ENCODE measurements around the gene GPR26.

GPR26 gene

DNA sequence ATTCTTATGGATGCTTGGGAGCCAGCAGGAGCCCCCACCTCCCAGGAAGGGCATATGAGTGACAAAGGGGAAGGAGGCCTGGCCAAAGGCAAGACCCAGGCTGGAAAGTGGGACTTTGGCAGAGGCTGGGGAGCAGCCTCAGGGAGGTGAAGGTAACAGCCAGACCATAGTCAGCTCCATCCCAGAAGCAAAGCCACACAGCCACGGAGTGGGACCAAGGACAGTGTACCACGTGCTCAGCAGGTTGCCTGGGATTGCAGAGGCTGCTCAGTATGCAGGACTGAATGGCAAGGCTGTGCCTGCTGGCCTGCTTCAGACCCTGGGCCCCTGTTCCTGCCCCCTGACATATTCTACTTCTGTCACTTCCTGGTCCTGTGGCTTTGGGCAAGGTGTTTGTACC is 17.6 kb upstream of the GPR26 start:
- no peaks in the 10 kb centered on the region for H3K36me3 ChIP-seq (ENCODE audit: control insufficient read depth in 2 of 2, insufficient read depth in 1 of 2, low read length in 2 of 2)
- ChIA-PET CTCF (interaction anchor here (0.6 kb wide), 1 partner anchor 515 kb away, joined by 3 read pairs; no protein-coding TSS in a partner anchor), POLR2A (no interaction called here)

DNA sequence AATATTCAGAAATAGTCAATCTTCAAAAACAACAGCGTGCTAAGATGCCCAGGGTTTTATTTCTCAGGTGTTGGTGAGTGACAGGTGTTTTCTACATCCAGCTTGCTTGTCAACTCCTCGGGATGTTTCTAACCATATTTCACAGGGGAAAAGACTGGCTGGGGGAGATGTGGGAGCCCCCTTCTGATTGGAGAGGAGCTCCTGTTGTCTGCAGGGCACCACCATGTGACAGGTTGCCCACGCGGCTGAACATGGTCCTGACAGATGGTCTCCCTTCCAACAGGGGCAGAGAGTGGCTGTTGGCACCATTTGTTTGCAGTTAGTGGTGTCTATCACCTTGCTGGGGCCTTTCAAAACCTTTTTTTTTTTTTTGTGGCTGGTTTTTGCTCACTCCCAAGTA is 16.5 kb upstream of the GPR26 start:
- ChIA-PET CTCF (no interaction called here), POLR2A (no interaction called here)
- no peaks in the 10 kb centered on the region for H3K36me3 ChIP-seq (ENCODE audit: control insufficient read depth in 2 of 2, insufficient read depth in 1 of 2, low read length in 2 of 2)

More for the DNA sequence above, 17.6 kb upstream of the GPR26 start:
- H3K27ac ChIP-seq (ENCODE audit: extremely low read depth, low read depth, low read length) = no peak overlapping the region
- H3K4me3 ChIP-seq (ENCODE audit: low read depth, low read length) = no peak overlapping the region
- TF ChIP-seq ZNF341 (tag by site-specific recombination; IDR thresholded peaks at IDR 0.05; ENCODE audit: low read depth) (peak; percentile 35), ZNF585B (tag by site-specific recombination; IDR thresholded peaks at IDR 0.05) (no peak)
- H3K9me3 ChIP-seq (ENCODE audit: control insufficient read depth, insufficient read depth, low read depth, low read length) = no peaks in the 10 kb centered on the region
- no peaks in the 10 kb centered on the region for H3K4me1 ChIP-seq (ENCODE audit: control insufficient read depth, insufficient read depth, low read length)

DNA sequence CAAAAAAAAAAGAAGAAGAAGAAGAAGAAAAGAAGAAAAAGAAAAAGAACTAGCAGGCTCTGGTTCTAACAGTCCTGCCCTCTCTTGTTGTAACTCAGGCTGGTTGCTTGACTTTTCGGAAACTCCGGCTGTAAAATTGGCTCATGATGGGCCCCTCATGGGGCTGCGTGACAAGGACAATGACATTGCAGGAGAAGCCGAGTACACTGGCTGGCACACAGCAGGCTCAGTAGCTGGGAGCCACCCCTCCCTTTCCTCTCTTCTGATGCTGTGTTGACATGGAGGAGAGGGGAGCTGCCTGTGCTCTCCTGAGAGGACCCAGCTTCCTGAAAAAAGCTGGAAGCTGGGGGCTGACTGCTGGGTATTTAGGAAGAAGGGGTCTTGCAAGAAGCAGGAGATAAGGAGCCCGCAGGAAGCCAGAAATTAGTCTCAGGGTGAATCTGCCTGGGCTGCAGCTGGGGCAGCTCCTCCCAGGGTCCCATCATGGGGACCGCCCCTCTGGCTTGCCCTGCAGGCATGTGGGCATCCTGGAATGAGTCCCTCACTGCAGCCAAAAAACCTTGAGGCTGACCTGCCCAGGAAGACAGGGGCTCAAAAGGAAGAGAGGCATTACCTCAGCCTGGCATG is 14.6 kb upstream of the GPR26 start:
- H3K9me3 ChIP-seq (ENCODE audit: control insufficient read depth, insufficient read depth, low read depth, low read length) = no peaks in the 10 kb centered on the region
- no peaks in the 10 kb centered on the region for H3K4me1 ChIP-seq (ENCODE audit: control insufficient read depth, insufficient read depth, low read length)
- TF ChIP-seq ZNF544 (tag by site-specific recombination; IDR thresholded peaks at IDR 0.05) (no peak), ZNF530 (tag by site-specific recombination; IDR thresholded peaks at IDR 0.05; ENCODE audit: low read depth) (no peak), ZNF394 (tag by site-specific recombination; IDR thresholded peaks at IDR 0.05; ENCODE audit: borderline replicate concordance) (no peak), ZNF391 (tag by site-specific recombination; IDR thresholded peaks at IDR 0.05; ENCODE audit: borderline replicate concordance, low read depth) (no peak), HOXD13 (CRISPR knock-in tag; IDR thresholded peaks at IDR 0.05; ENCODE audit: borderline replicate concordance) (no peak), ZNF223 (tag by site-specific recombination; IDR thresholded peaks at IDR 0.05) (no peak), ZNF560 (tag by site-specific recombination; IDR thresholded peaks at IDR 0.05; ENCODE audit: borderline replicate concordance) (no peak), ZBTB8A (tag by site-specific recombination; IDR thresholded peaks at IDR 0.05) (no peak), KLF7 (tag by site-specific recombination; IDR thresholded peaks at IDR 0.05; ENCODE audit: borderline replicate concordance) (no peak), HOXA7 (CRISPR knock-in tag; IDR thresholded peaks at IDR 0.05; ENCODE audit: borderline replicate concordance) (no peak), ZNF701 (tag by site-specific recombination; IDR thresholded peaks at IDR 0.05) (no peak), OVOL3 (tag by site-specific recombination; IDR thresholded peaks at IDR 0.05) (no peak), ZEB2 (tag by site-specific recombination; IDR thresholded peaks at IDR 0.05) (no peak), ZNF600 (tag by site-specific recombination; IDR thresholded peaks at IDR 0.05) (no peak)
- TF ChIP-seq, protein P1, sequence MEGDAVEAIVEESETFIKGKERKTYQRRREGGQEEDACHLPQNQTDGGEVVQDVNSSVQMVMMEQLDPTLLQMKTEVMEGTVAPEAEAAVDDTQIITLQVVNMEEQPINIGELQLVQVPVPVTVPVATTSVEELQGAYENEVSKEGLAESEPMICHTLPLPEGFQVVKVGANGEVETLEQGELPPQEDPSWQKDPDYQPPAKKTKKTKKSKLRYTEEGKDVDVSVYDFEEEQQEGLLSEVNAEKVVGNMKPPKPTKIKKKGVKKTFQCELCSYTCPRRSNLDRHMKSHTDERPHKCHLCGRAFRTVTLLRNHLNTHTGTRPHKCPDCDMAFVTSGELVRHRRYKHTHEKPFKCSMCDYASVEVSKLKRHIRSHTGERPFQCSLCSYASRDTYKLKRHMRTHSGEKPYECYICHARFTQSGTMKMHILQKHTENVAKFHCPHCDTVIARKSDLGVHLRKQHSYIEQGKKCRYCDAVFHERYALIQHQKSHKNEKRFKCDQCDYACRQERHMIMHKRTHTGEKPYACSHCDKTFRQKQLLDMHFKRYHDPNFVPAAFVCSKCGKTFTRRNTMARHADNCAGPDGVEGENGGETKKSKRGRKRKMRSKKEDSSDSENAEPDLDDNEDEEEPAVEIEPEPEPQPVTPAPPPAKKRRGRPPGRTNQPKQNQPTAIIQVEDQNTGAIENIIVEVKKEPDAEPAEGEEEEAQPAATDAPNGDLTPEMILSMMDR (tag by site-specific recombination; IDR thresholded peaks at IDR 0.05) = no peak
- TF ChIP-seq, protein P2, sequence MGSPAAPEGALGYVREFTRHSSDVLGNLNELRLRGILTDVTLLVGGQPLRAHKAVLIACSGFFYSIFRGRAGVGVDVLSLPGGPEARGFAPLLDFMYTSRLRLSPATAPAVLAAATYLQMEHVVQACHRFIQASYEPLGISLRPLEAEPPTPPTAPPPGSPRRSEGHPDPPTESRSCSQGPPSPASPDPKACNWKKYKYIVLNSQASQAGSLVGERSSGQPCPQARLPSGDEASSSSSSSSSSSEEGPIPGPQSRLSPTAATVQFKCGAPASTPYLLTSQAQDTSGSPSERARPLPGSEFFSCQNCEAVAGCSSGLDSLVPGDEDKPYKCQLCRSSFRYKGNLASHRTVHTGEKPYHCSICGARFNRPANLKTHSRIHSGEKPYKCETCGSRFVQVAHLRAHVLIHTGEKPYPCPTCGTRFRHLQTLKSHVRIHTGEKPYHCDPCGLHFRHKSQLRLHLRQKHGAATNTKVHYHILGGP (tag by site-specific recombination; IDR thresholded peaks at IDR 0.05) = no peak
- POLR2A ChIA-PET = no interaction called here
- H3K4me3 ChIP-seq (ENCODE audit: low read depth, low read length) = no peak overlapping the region
- no peak overlapping the region for H3K27ac ChIP-seq (ENCODE audit: extremely low read depth, low read depth, low read length)
- CTCF ChIA-PET = no interaction called here
- H3K36me3 ChIP-seq (ENCODE audit: control insufficient read depth in 2 of 2, insufficient read depth in 1 of 2, low read length in 2 of 2) = no peaks in the 10 kb centered on the region

More for the DNA sequence above, 16.5 kb upstream of the GPR26 start:
- Histone ChIP-seq H3K4me3 (ENCODE audit: low read depth, low read length) (no peak overlapping the region), H3K27ac (ENCODE audit: extremely low read depth, low read depth, low read length) (no peak overlapping the region), H3K9me3 (ENCODE audit: control insufficient read depth, insufficient read depth, low read depth, low read length) (no peaks in the 10 kb centered on the region), H3K4me1 (ENCODE audit: control insufficient read depth, insufficient read depth, low read length) (no peaks in the 10 kb centered on the region)
- TF ChIP-seq, protein P3, sequence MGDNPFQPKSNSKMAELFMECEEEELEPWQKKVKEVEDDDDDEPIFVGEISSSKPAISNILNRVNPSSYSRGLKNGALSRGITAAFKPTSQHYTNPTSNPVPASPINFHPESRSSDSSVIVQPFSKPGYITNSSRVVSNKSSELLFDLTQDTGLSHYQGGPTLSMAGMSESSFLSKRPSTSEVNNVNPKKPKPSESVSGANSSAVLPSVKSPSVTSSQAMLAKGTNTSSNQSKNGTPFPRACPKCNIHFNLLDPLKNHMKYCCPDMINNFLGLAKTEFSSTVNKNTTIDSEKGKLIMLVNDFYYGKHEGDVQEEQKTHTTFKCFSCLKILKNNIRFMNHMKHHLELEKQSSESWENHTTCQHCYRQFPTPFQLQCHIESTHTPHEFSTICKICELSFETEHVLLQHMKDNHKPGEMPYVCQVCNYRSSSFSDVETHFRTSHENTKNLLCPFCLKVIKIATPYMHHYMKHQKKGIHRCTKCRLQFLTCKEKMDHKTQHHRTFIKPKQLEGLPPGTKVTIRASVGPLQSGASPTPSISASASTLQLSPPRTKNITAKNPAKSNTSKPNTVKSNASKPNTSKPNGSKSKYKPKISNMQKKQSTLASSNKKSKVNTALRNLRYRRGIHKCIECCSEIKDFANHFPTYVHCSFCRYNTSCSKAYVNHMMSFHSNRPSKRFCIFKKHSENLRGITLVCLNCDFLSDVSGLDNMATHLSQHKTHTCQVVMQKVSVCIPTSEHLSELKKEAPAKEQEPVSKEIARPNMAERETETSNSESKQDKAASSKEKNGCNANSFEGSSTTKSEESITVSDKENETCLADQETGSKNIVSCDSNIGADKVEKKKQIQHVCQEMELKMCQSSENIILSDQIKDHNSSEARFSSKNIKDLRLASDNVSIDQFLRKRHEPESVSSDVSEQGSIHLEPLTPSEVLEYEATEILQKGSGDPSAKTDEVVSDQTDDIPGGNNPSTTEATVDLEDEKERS (tag by site-specific recombination; IDR thresholded peaks at IDR 0.05) = no peak
- TF ChIP-seq MZF1 (tag by site-specific recombination; IDR thresholded peaks at IDR 0.05; ENCODE audit: borderline replicate concordance) (no peak), ZNF529 (tag by site-specific recombination; IDR thresholded peaks at IDR 0.05; ENCODE audit: insufficient replicate concordance) (no peak), ZNF624 (tag by site-specific recombination; IDR thresholded peaks at IDR 0.05) (no peak), SETDB1 (IDR thresholded peaks at IDR 0.05; ENCODE audit: insufficient read length, low read length) (no peak), BCL11A (tag by site-specific recombination; IDR thresholded peaks at IDR 0.05; ENCODE audit: low read depth) (no peak), KLF7 (tag by site-specific recombination; IDR thresholded peaks at IDR 0.05; ENCODE audit: borderline replicate concordance) (no peak), ZNF658 (tag by site-specific recombination; IDR thresholded peaks at IDR 0.05) (no peak), ZNF561 (tag by site-specific recombination; IDR thresholded peaks at IDR 0.05; ENCODE audit: borderline replicate concordance) (no peak), ZNF223 (tag by site-specific recombination; IDR thresholded peaks at IDR 0.05) (no peak)
- TF ChIP-seq, protein P4, sequence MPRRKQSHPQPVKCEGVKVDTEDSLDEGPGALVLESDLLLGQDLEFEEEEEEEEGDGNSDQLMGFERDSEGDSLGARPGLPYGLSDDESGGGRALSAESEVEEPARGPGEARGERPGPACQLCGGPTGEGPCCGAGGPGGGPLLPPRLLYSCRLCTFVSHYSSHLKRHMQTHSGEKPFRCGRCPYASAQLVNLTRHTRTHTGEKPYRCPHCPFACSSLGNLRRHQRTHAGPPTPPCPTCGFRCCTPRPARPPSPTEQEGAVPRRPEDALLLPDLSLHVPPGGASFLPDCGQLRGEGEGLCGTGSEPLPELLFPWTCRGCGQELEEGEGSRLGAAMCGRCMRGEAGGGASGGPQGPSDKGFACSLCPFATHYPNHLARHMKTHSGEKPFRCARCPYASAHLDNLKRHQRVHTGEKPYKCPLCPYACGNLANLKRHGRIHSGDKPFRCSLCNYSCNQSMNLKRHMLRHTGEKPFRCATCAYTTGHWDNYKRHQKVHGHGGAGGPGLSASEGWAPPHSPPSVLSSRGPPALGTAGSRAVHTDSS (tag by site-specific recombination; IDR thresholded peaks at IDR 0.05) = no peak

Data from HEK293 (cell line).